NCI-H2029 (cell line): ENCODE measurements around the gene SLC12A5.
"Not testable (repeated sequence)": the region's sequence is repeated elsewhere in the genome, so short reads cannot be mapped to it uniquely, and the experiment has no call there.

Experiments used
- DNase-seq: peaks from one replicate; lab custom pipeline; 2025; lab: John Stamatoyannopoulos, UW

Gene SLC12A5

DNA sequence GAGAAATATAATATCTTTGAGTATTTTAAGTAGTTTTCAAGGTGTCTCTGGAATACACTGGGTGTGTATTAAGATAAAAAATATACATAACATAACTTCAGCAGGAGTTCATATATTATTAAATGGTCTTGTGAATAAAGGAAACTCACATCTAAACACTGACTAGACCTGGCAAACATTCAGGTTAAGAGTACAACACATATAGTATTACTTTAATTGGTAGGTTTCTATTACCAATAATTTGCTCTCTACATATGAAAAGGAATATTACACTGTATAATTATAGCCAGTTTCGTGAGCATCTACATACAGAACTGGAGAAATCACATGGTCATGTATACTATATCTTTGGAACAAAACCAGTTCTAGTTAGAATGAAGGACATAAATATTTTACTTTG lies 52.1 kb downstream of the SLC12A5 start:
- DNase-seq: no peak

DNA sequence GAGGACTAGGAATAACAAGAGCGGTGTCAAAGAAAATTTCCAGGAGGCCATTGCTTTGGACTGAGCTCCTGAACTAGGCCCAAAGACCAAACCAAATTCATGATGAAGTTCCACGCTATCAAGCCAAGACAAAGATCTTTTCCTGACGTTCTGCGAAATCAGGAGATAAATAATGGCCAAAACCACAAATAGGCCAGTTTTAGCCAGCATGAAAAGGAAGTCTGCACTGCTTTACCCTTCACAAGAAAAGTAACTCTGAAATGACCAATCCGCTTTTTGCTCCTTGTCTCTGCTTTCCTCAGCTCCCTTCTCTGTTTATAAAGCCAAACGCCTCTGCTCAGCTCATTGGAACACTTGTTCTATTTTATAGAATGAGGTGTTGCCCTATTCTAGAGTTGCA lies 54.1 kb downstream of the SLC12A5 start:
- no peak for DNase-seq

DNA sequence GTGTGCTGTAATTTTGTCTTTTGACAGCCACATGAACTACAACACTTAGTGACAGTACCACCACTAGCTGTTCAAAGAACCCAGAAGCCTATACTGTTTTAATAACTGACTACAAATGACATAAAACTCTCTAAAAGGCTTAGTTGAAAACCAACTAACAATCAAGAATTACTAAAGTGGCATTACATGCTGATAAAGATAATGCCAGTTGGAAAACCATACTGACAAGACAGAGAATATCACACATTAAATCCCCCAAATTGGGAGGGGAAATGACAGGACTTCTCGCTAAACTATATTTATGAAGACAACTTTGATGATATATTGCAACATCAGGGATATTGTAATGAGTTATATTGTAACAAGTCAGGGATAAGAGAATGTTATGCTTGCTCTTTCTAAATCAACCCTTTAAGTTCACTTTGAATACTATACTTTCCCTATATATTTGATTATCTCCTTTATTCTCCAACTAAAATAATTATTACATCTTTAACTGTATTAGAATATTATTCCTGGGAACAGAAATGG lies 54.6 kb downstream of the SLC12A5 start:
- DNase-seq: no peak

DNA sequence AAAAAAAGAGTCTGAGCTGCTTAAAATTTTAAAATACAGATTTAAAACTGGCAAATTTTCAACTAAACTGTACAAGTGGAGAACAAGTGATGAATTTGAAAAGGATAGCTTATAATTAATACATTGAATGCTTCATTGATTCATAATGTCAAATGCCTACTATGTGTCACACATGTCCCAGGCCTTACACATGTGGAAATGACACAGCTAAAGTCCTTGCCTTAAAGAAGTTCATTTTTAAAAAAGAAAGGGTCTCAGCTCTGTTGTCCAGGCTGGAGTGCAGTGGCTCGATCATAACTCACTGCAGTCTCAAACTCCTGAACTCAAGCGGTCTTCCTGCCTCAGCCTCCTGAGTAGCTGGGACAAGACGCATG lies 55.8 kb downstream of the SLC12A5 start:
- DNase-seq: no peak

DNA sequence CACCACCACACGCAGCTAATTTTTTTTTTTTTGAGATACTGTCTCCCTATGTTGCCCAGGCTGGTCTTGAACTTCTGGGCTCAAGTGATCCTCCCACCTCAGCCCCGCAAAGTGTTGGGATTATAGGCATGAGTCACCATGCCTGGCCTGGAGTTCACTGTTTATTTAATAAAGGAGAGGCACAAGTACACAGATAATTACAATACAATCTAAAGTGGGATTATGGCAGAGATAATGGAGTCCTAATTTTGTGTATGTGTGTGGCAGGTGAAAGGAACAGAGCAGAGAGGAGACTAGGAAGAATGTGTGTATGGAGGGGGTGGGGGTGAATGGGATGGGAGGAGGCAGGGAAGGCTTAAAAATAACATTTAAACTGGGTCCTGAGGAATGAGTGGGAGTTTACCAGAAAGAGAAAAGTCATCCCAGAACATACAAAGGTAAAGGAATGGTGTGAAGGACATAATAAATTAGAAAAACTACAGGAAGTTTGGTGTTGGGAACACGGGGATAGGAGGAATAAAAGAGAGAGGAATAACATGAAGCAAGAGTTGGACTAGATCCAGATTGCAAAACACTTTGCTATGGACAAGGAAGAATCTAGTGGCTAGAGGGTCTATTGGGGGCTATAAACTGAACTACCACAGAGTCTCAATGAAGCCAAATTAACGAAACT lies 56.3 kb downstream of the SLC12A5 start:
- peak; percentile 59 for DNase-seq

DNA sequence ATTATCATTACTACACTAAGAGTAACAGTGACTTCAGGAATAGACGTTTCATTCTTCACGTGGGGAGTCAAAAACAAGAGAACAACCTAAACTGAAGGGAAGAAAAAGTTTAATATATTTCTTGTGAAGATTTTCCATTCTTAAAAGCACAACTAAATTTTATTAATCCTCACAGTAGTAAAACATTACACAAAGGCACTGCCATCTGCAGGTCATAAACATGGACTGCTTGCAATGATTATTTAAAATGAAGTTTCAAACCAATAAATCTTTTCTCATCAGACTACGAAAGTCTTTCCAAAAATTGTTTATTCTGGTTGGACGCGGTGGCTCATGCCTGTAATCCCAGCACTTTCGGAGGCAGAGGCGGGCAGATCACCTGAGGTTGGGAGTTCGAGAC lies 58.1 kb downstream of the SLC12A5 start:
- no peak for DNase-seq

DNA sequence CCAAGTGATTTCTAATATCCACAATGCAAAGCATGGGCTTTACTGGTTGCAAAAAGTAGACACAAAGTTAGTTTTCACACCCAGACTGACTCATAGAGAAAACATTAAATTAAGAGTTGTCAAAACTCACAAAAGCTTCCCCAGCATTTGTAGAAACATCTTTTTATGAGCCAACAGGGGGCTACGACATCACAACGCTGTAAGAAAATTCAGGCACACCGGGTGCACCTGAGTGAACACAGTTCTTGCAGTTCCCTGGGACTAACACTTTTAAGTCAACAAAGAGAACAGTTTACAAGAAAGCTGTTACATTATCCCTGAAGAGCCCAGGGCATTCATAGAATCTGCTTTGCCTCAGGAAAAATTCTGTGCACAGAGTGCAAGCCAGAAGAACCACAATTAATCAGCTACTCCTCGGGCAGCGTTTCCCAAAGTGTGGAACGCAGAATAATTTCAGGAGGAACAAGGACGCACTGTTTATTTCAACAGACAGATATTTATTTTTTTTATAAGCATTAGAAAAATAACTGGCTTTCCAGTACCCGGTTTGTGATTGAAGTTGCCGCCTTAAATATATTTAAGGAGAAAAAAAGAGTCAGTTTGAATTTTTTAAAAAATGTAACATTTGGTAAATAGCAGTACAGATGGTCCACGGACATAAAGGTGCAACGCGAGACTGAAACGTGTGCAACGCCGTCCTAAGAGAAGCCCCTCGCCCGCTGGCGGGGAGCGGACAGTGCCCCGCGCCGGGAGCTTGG lies 59.6 kb downstream of the SLC12A5 start:
- DNase-seq: no peak

DNA sequence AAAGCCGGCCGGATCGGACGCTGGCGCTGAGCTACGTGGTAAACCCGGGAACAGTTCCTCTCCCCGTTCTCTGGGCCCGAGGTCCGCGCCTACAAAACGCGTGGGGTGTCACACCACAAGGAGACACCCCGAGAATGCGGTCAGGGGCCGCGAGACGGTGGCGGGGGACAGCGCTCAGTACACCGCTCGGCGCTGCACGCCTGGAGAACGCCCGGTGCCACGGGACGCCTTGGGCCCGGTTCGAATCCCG lies 60.1 kb downstream of the SLC12A5 start:
- peak; percentile 23 for DNase-seq

DNA sequence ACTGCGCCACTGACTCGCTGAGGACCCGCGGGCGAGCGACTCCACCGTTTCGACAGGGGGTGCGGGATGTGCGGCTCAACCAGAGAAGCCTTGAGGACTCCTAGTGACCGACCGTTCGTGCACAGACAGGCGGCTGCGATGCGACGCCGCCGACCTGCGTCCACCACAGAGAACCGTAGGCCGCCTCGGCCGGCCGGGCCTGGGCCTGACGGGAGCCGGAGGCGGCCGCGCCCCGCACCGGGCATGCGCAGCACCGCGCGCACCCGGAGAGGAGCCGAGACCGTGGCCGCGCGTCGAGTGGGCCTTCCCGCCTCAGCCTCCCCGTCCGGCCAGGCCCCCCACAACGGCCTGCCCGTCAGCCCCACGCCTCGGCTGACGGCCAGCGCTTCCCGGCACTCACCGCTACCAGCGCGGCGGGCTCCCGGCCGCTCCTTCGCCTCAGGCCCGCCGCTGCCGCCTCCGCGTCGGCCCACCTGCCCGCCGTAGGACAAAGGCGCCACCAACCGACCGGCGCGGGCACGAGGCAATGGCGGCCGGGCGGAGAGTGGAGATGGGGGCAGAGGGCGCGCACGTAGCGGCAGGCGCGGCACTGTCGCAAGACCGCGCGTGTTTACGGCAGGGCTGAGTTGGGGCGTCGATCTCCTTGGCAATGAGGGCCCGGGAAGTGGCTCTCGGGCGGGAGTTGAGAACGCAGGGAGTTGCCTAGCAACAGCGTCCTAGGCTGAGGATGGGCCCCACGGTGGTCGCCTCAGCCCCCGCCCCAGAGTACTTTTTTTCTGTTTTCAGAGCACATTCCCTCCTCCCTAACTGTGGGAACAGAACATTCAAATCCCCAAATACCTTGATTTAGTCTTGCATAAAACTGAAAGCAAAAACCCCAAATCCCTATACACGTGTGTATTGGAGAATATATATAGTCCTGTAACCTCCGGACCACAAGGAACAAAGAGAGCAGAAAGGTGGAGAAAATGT lies 60.7 kb downstream of the SLC12A5 start, which contains the start of gene NCOA5:
NCOA5 (minus strand) TSS at position 546 of the 972 bp plus-strand sequence. CDS start 10,538 bp downstream, outside the sequence.
- DNase-seq: peak; percentile 96

DNA sequence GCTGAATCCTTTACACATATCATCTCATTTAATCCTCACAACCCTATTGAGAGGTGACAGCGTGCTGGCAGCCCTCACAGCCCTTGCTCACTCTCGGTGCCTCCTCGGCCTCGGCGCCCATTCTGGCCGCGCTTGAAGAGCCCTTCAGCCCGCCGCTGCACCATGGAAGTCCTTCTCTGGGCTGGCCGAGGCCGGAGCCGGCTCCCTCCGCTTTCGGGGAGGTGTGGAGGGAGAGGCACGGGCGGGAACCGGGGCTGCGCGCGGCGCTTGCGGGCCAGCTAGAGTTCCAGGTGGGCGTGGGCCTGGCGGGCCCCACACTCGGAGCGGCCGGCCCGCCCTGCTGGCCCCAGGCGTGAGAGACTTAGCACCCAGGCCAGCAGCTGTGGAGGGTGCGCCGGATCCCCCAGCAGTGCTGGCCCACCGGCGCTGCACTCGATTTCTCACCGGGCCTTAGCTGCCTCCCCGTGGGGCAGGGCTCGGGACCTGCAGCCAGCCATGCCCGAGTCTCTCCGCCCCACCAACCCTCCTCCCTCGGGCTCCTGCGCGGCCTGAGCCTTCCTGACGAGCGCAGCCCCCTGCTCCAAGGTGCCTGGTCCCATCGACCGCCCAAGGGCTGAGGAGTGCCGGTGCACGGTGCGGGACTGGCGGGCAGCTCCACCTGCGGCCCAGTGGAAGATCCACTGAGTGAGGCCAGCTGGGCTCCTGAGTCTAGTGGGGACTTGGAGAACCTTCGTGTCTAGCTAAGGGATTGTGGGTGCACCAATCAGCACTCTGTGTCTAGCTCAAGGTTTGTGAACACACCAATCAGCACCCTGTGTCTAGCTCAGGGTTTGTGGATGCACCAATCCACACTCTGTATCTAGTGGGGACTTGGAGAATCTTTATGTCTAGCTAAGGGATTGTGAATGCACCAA lies 62.9 kb downstream of the SLC12A5 start:
- DNase-seq: not testable (repeated sequence)

DNA sequence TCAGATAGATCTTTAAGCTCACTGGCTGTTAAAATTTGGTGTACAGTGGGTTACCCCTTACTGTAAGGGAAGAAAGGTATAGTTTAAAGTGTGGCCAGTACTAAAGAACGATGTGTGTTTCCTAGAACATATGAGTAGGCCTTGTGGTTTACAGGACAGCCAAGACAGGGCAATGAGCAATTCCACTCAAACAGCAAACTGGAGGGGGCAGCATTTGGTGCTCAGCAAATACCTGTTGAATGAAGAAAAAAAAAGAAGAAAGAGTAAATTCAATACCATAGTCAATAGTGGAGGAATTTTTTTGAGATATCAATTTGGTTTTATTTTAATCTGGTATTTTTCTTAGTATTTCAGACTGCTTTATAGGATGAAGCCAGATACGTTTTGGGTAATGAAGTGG lies 64.5 kb downstream of the SLC12A5 start:
- DNase-seq: no peak

DNA sequence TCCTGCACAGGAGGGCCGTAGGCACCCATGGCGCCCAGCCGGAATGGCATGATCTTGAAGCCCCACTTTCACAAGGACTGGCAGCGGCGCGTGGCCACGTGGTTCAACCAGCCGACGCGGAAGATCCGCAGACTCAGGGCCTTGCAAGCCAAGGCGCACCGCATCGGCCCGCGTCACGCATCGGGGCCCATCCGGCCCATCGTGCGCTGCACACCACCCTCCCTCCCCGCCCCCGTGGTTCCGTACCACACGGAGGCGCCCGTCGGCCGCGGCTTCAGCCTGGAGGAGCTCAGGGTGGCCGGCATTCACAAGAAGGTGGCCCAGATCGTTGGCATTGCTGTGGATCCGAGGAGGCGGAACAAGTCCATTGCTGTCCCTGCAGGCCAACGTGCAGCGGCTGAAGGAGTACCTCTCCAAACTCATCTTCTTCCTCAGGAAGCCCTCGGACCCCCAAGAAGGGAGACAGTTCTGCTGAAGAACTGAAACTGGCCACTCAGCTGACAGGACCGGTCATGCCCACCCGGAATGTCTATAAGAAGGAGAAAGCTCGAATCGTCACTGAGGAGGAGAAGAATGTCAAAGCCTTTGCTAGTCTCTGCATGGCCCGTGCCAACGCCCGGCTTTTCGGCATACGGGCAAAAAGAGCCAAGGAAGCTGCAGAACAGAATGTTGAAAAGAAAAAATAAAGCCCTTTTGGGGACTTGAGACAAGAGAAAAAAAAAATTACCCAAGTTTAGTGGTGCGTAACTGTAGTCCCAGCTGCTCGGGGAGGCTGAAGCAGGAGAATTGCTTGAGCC lies 70.7 kb downstream of the SLC12A5 start:
- no peak for DNase-seq

DNA sequence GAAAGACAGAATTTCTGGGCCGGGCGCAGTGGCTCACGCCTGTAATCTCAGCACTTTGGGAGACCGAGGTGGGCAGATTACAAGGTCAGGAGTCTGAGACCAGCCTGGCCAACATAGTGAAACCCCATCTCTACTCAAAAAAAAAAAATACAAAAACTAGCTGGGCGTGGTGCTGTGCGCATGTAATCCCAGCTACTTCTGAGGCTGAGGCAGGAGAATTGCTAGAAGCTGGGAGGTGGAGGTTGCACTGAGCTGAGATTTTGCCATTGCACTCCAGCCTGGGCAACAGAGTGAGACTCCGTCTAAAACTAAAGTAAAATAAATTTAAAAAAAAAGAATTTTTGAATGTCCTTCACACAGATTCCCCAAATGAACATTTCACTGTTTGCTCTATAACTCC lies 71.4 kb downstream of the SLC12A5 start:
- DNase-seq: not testable (repeated sequence)

DNA sequence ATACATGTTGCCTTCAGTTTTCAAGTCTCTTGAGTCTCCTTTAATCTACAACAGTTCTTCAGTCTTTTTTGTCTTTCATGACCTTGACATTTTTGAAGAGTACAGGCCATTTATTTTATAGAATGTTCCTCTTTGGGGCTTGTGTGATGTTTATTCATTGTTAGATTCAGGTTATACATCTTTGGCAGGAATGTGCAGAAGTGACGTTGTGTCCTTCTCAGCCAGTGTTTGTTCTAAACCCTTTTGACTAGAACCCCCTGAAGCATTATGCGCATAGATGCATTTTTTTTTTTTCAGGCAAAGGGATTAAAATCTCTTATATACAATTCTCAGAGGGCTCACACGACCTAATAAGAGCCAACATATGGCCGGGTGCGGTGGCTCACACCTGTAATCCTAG lies 72.0 kb downstream of the SLC12A5 start:
- DNase-seq: no peak

DNA sequence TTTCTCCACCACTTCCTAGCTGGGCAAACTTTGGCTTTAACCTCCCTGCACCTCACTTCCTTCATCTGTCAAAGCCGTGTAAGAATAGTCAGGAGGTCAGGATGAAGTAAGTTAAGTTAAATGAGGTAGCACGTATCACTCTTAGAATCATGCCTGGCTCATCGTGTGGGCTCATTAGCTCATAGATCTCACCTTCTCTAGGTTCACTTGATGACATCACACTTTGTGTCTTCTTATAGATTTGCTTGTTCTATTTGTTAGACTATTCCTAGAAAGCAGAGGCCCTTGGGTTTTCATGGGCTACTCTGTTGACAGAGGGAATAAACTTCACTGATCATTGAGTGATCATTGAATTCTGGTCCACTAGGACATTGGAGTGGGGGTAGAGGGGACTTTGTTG lies 72.9 kb downstream of the SLC12A5 start:
- DNase-seq: no peak

DNA sequence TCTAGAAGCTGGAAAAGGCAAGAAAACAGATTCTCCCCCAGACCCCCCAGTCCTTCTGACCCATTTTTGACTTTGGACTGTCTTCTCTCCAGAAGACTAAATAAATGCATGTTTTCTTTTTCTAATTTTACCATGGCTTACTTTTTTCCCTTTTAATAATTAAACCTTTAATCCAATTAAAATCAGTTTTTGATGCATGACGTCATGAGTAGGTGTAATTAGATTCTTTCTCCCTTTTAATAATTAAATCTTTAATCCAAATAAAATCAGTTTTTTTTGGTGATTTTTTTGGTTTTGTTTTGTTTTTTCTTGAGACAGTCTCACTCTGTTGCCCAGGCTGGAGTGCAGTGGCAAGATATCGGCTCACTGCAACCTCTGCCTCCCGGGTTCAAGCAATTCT lies 73.9 kb downstream of the SLC12A5 start:
- DNase-seq: no peak

DNA sequence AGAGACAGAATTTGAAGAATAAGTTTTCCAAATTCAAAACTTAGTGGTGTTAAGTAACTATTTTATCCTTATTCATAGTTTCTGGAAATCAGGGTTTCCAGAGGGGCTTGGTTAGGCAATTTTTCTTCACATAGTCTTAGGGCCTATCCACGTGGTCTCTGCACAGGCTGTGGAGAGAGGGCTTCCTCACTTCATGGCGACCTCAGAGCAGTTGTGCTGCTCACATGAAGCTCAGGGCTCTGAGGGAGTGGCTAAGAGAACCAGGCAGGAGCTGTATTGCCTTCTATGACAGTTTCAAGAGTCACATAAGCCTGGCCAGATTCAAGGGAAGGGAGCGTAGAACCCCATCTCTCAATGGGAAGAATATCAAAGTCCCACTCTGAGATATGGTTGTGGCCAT lies 75.2 kb downstream of the SLC12A5 start:
- no peak for DNase-seq

DNA sequence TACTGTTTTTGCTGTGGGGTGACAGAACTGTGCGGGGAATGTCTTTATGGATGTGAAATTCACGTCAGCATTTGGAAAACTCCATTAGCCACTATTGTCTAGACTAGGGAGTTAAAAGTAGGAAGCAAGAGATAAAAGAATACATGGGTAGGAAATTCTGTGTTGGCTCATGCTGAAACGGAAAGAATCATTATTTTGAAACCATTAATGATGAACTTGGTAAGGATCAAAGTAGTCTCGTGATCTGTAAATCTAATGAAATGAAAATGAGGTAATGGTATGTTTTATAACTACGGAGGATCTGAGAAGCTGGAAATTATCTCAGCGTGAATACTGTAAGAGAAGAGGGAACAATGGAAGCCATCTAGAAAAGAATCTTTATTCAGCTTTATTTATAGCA lies 78.0 kb downstream of the SLC12A5 start:
- no peak for DNase-seq

DNA sequence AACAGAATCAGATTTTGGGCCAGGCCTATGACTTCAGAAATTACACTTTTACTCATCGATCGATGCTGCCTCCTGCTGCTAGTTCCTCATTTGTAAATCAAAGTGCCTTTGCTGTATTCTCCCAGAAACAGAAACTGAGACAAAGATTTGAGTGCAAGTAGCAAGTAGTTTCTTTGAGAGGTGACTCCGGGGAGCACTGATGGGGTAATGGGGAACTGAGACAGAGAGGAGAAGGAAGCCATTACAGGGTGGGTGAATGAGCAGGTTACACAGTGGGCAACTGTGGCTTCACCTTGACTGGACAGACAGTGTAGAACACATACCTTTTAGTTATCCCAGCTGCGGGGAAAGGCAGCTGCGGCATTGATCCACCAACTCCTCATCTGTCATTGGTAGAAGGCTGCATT lies 79.4 kb downstream of the SLC12A5 start:
- no peak for DNase-seq

DNA sequence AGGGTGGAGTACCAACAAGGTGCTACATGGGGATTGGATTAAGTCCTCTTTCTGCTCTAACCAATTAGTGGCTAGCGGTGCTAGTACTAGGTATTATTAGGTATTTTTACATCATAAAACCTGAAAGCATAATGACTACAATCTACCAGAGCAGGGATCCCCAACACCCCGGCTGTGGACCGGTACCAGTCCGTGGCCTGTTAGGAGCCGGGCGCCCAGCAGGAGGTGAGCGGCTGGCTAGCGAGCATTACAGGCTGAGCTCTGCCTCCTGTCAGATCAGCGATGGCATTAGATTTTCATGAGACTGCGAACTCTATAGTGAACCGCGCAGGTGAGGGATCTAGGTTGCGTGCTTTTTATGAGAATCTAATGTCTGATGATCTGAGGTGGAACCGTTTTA lies 80.0 kb downstream of the SLC12A5 start:
- no peak for DNase-seq
